ENCODE data around the gene REC8.

REC8 gene

GRCh38 chr14:24132061-24132685, 39.7 kb upstream of the REC8 start:
- Histone ChIP-seq H3K27me3 (ENCODE audit: insufficient read depth, poor library complexity, severe bottlenecking) (no peaks in the 10 kb centered on the region), H3K27ac (replicated peaks) (no peak overlapping the region), H3K4me3 (replicated peaks; ENCODE audit: insufficient read depth, low read length) (no peak overlapping the region)
- TF ChIP-seq REST (IDR thresholded peaks at IDR 0.05; ENCODE audit: insufficient replicate concordance, low read depth) (no peak), POLR2AphosphoS5 (IDR thresholded peaks at IDR 0.05; ENCODE audit: low read depth) (no peak), GABPA (IDR thresholded peaks at IDR 0.05; ENCODE audit: low read depth) (no peak), SPI1 (IDR thresholded peaks at IDR 0.05; ENCODE audit: borderline replicate concordance, low read depth) (no peak), CTCF (IDR thresholded peaks at IDR 0.05; ENCODE audit: insufficient read depth, low read length) (no peak)
- no peak for DNase-seq (ENCODE audit: low read depth in 1 of 2, low spot score in 1 of 2)

GRCh38 chr14:24132976-24133375, 38.9 kb upstream of the REC8 start:
- DNase-seq (ENCODE audit: low read depth in 1 of 2, low spot score in 1 of 2) = no peak
- Histone ChIP-seq H3K27ac (replicated peaks) (no peak overlapping the region), H3K27me3 (ENCODE audit: insufficient read depth, poor library complexity, severe bottlenecking) (no peaks in the 10 kb centered on the region), H3K4me3 (replicated peaks; ENCODE audit: insufficient read depth, low read length) (no peak overlapping the region)
- TF ChIP-seq CTCF (IDR thresholded peaks at IDR 0.05; ENCODE audit: insufficient read depth, low read length) (no peak), POLR2AphosphoS5 (IDR thresholded peaks at IDR 0.05; ENCODE audit: low read depth) (no peak), REST (IDR thresholded peaks at IDR 0.05; ENCODE audit: insufficient replicate concordance, low read depth) (no peak), GABPA (IDR thresholded peaks at IDR 0.05; ENCODE audit: low read depth) (no peak), SPI1 (IDR thresholded peaks at IDR 0.05; ENCODE audit: borderline replicate concordance, low read depth) (no peak)

GRCh38 chr14:24133735-24134134, 38.1 kb upstream of the REC8 start:
- H3K27me3 ChIP-seq (ENCODE audit: insufficient read depth, poor library complexity, severe bottlenecking) = no peaks in the 10 kb centered on the region
- no peak overlapping the region for H3K27ac ChIP-seq (replicated peaks)
- no peak overlapping the region for H3K4me3 ChIP-seq (replicated peaks; ENCODE audit: insufficient read depth, low read length)
- TF ChIP-seq CTCF (IDR thresholded peaks at IDR 0.05; ENCODE audit: insufficient read depth, low read length) (no peak), REST (IDR thresholded peaks at IDR 0.05; ENCODE audit: insufficient replicate concordance, low read depth) (no peak), SPI1 (IDR thresholded peaks at IDR 0.05; ENCODE audit: borderline replicate concordance, low read depth) (no peak), GABPA (IDR thresholded peaks at IDR 0.05; ENCODE audit: low read depth) (no peak), POLR2AphosphoS5 (IDR thresholded peaks at IDR 0.05; ENCODE audit: low read depth) (no peak)
- no peak for DNase-seq (ENCODE audit: low read depth in 1 of 2, low spot score in 1 of 2)

All from HL-60 (cell line).